SK-N-SH treated with all-trans-retinoic acid at 6 μM for 48 hours (cell line): Measurements from ENCODE around the gene SLC7A6OS.

Experiments
- ATAC-seq: fragments of 200-7000 bp; cut with Tn5 transposase; 3 replicates; pipeline ENCODE4 v1.9.1; 2020; ENCODE audit warnings: mild to moderate bottlenecking, moderate library complexity
- ARNTL ChIP-seq: fragments of 450-650 bp; formaldehyde crosslinking; IDR thresholded peaks from 2 replicates; pipeline ENCODE4 v1.5.0; 2020; ENCODE audit warnings: low read depth, mild to moderate bottlenecking, moderate library complexity, borderline replicate concordance
- BACH2 ChIP-seq: fragments of 250-450 bp; sonication (Bioruptor Pico); IDR thresholded peaks from 2 replicates; pipeline ENCODE4 v1.9.0; 2021; ENCODE audit warnings: mild to moderate bottlenecking, borderline replicate concordance
- CSDC2 ChIP-seq: fragments of 250-450 bp; sonication (Bioruptor Pico); IDR thresholded peaks from 2 replicates; pipeline ENCODE4 v1.5.0; 2020; ENCODE audit warnings: mild to moderate bottlenecking, moderate library complexity
- ESRRG ChIP-seq: fragments of 250-450 bp; sonication (Bioruptor Pico); IDR thresholded peaks from 2 replicates; pipeline ENCODE4 v1.6.1; 2021; ENCODE audit warnings: mild to moderate bottlenecking
- GLIS3 ChIP-seq: fragments of 250-450 bp; sonication (Bioruptor Pico); IDR thresholded peaks from 2 replicates; pipeline ENCODE4 v1.5.0; 2020; ENCODE audit warnings: mild to moderate bottlenecking, moderate library complexity
- ISL1 ChIP-seq: fragments of 250-450 bp; sonication (Bioruptor Pico); IDR thresholded peaks from 2 replicates; pipeline ENCODE4 v2.1.2; 2022; ENCODE audit warnings: mild to moderate bottlenecking, moderate library complexity
- PPARA ChIP-seq: fragments of 250-450 bp; sonication (Bioruptor Pico); IDR thresholded peaks from 2 replicates; pipeline ENCODE4 v1.5.0; 2020; ENCODE audit warnings: mild to moderate bottlenecking, borderline replicate concordance
- RARB ChIP-seq: fragments of 250-450 bp; sonication (Bioruptor Pico); IDR thresholded peaks from 2 replicates; pipeline ENCODE4 v1.8.0; 2021; ENCODE audit warnings: mild to moderate bottlenecking, moderate library complexity
- SNAI2 ChIP-seq: fragments of 250-450 bp; sonication (Bioruptor Pico); IDR thresholded peaks from 2 replicates; pipeline ENCODE4 v1.5.0; 2020; ENCODE audit warnings: mild to moderate bottlenecking, moderate library complexity
- TCF4 ChIP-seq: fragments of 250-450 bp; sonication (Bioruptor Pico); IDR thresholded peaks from 2 replicates; pipeline ENCODE4 v1.8.0; 2021; ENCODE audit warnings: mild to moderate bottlenecking, moderate library complexity, borderline replicate concordance
- TOX ChIP-seq: fragments of 250-450 bp; sonication (Bioruptor Pico); IDR thresholded peaks from 2 replicates; pipeline ENCODE4 v1.8.0; 2021; ENCODE audit warnings: mild to moderate bottlenecking, moderate library complexity, borderline replicate concordance
- ZC3H10 ChIP-seq: fragments of 250-450 bp; sonication (Bioruptor Pico); IDR thresholded peaks from 2 replicates; pipeline ENCODE4 v1.5.1; 2021; ENCODE audit warnings: mild to moderate bottlenecking, moderate library complexity
- ZNF565 ChIP-seq: fragments of 450-650 bp; formaldehyde crosslinking; conservative IDR thresholded peaks from 2 replicates; pipeline ENCODE4 v1.5.0; 2020; ENCODE audit warnings: low read depth, mild to moderate bottlenecking, moderate library complexity
- ZNF70 ChIP-seq: fragments of 450-650 bp; formaldehyde crosslinking; IDR thresholded peaks from 2 replicates; pipeline ENCODE4 v1.5.0; 2020; ENCODE audit warnings: mild to moderate bottlenecking, moderate library complexity
- ZNF8 ChIP-seq: fragments of 450-650 bp; formaldehyde crosslinking; IDR thresholded peaks from 2 replicates; pipeline ENCODE4 v1.5.0; 2020; ENCODE audit warnings: mild to moderate bottlenecking, moderate library complexity
- TF ChIP-seq, protein P1 (sequence below): fragments of 250-450 bp; sonication (Bioruptor Pico); IDR thresholded peaks from 2 replicates; pipeline ENCODE4 v1.5.1; 2021; ENCODE audit warnings: mild to moderate bottlenecking, moderate library complexity
- TF ChIP-seq, protein P2 (sequence below): fragments of 250-450 bp; sonication (Bioruptor Pico); IDR thresholded peaks from 2 replicates; pipeline ENCODE4 v1.8.0; 2020; ENCODE audit warnings: mild to moderate bottlenecking, moderate library complexity, borderline replicate concordance
- TF ChIP-seq, protein P3 (sequence below): fragments of 250-450 bp; sonication (Bioruptor Pico); IDR thresholded peaks from 2 replicates; pipeline ENCODE4 v1.8.0; 2021; ENCODE audit warnings: low read depth, mild to moderate bottlenecking, moderate library complexity, borderline replicate concordance
- TF ChIP-seq, protein P4 (sequence below): fragments of 250-450 bp; sonication (Bioruptor Pico); IDR thresholded peaks from 2 replicates; pipeline ENCODE4 v1.5.0; 2020; ENCODE audit warnings: mild to moderate bottlenecking, moderate library complexity

SLC7A6OS gene

GRCh38 chr16:68255712-68256111 is 55.0 kb downstream of the SLC7A6OS start (continued):
- TF ChIP-seq, protein P1, sequence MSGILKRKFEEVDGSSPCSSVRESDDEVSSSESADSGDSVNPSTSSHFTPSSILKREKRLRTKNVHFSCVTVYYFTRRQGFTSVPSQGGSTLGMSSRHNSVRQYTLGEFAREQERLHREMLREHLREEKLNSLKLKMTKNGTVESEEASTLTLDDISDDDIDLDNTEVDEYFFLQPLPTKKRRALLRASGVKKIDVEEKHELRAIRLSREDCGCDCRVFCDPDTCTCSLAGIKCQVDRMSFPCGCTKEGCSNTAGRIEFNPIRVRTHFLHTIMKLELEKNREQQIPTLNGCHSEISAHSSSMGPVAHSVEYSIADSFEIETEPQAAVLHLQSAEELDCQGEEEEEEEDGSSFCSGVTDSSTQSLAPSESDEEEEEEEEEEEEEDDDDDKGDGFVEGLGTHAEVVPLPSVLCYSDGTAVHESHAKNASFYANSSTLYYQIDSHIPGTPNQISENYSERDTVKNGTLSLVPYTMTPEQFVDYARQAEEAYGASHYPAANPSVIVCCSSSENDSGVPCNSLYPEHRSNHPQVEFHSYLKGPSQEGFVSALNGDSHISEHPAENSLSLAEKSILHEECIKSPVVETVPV (CRISPR knock-in tag) = no peak
- no peak for TF ChIP-seq PPARA (CRISPR knock-in tag)
- no peak for TF ChIP-seq TCF4 (CRISPR knock-in tag)

GRCh38 chr16:68253721-68254120 is 57.0 kb downstream of the SLC7A6OS start:
- ATAC-seq = no peak
- TF ChIP-seq RARB (CRISPR knock-in tag) (no peak), ZNF70 (no peak), ZNF565 (CRISPR knock-in tag) (no peak), ARNTL (CRISPR knock-in tag) (no peak), GLIS3 (CRISPR knock-in tag) (no peak), BACH2 (CRISPR knock-in tag) (no peak), ZNF8 (CRISPR knock-in tag) (no peak), ZC3H10 (CRISPR knock-in tag) (no peak), ESRRG (no peak), TCF4 (CRISPR knock-in tag) (no peak)
- TF ChIP-seq, protein P2, sequence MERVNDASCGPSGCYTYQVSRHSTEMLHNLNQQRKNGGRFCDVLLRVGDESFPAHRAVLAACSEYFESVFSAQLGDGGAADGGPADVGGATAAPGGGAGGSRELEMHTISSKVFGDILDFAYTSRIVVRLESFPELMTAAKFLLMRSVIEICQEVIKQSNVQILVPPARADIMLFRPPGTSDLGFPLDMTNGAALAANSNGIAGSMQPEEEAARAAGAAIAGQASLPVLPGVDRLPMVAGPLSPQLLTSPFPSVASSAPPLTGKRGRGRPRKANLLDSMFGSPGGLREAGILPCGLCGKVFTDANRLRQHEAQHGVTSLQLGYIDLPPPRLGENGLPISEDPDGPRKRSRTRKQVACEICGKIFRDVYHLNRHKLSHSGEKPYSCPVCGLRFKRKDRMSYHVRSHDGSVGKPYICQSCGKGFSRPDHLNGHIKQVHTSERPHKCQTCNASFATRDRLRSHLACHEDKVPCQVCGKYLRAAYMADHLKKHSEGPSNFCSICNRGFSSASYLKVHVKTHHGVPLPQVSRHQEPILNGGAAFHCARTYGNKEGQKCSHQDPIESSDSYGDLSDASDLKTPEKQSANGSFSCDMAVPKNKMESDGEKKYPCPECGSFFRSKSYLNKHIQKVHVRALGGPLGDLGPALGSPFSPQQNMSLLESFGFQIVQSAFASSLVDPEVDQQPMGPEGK (CRISPR knock-in tag) = no peak
- TF ChIP-seq, protein P1 (CRISPR knock-in tag) = no peak
- TF ChIP-seq, protein P3, sequence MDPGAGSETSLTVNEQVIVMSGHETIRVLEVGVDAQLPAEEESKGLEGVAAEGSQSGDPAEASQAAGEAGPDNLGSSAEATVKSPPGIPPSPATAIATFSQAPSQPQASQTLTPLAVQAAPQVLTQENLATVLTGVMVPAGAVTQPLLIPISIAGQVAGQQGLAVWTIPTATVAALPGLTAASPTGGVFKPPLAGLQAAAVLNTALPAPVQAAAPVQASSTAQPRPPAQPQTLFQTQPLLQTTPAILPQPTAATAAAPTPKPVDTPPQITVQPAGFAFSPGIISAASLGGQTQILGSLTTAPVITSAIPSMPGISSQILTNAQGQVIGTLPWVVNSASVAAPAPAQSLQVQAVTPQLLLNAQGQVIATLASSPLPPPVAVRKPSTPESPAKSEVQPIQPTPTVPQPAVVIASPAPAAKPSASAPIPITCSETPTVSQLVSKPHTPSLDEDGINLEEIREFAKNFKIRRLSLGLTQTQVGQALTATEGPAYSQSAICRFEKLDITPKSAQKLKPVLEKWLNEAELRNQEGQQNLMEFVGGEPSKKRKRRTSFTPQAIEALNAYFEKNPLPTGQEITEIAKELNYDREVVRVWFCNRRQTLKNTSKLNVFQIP = no peak
- TF ChIP-seq, all 23 proteins: peak for 0

DNA sequence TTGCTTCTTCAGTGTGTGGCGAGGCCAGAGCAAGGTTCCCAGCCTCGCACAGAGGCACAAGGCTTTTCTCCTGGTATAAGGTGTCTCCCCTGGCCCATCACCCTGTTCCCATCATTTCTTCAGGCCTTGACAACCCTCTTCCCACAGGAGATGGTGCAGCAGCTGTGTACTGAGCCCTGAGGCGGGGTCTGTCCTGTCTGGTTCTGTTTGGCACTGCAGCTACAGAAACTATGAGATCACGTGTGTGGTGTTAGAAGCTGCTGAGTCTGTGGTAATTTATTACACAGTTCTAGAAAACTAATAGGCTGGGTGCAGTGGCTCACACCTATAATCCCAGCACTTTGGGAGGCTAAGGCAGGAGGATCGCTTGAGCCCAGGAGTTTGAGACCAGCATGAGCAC is 58.4 kb downstream of the SLC7A6OS start:
- ATAC-seq = no peak
- TF ChIP-seq, protein P1 (CRISPR knock-in tag) = no peak
- TF ChIP-seq ZC3H10 (CRISPR knock-in tag) = no peak
- no peak for TF ChIP-seq ZNF565 (CRISPR knock-in tag)
- TF ChIP-seq, protein P4, sequence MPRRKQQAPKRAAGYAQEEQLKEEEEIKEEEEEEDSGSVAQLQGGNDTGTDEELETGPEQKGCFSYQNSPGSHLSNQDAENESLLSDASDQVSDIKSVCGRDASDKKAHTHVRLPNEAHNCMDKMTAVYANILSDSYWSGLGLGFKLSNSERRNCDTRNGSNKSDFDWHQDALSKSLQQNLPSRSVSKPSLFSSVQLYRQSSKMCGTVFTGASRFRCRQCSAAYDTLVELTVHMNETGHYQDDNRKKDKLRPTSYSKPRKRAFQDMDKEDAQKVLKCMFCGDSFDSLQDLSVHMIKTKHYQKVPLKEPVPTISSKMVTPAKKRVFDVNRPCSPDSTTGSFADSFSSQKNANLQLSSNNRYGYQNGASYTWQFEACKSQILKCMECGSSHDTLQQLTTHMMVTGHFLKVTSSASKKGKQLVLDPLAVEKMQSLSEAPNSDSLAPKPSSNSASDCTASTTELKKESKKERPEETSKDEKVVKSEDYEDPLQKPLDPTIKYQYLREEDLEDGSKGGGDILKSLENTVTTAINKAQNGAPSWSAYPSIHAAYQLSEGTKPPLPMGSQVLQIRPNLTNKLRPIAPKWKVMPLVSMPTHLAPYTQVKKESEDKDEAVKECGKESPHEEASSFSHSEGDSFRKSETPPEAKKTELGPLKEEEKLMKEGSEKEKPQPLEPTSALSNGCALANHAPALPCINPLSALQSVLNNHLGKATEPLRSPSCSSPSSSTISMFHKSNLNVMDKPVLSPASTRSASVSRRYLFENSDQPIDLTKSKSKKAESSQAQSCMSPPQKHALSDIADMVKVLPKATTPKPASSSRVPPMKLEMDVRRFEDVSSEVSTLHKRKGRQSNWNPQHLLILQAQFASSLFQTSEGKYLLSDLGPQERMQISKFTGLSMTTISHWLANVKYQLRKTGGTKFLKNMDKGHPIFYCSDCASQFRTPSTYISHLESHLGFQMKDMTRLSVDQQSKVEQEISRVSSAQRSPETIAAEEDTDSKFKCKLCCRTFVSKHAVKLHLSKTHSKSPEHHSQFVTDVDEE (CRISPR knock-in tag) = no peak
- no peak for TF ChIP-seq BACH2 (CRISPR knock-in tag)
- TF ChIP-seq, protein P3 = no peak
- no peak for TF ChIP-seq TOX
- no peak for TF ChIP-seq ISL1 (CRISPR knock-in tag)
- TF ChIP-seq TCF4 (CRISPR knock-in tag) = no peak
- TF ChIP-seq ARNTL (CRISPR knock-in tag) = no peak
- TF ChIP-seq CSDC2 (CRISPR knock-in tag) = no peak
- TF ChIP-seq ESRRG = no peak
- TF ChIP-seq SNAI2 (CRISPR knock-in tag) = no peak
- no peak for TF ChIP-seq ZNF70
